Sigmoid colon (tissue), 4 donors: ENCODE results near the gene TMEM179.

ENCODE experiments used
- EP300 ChIP-seq, 4 donors: sonication (generic); formaldehyde crosslinking; IDR thresholded peaks; one replicate each; pipeline ENCODE4 v1.6.1; 2017; ENCODE audit warnings: antibody characterized with exemption in 4 of 4
- POLR2A ChIP-seq, 2 donors: fragments of 450-650 bp; IDR thresholded peaks; one replicate each; pipeline ENCODE4 v1.6.1; 2016; ENCODE audit warnings: antibody characterized with exemption in 2 of 2, mild to moderate bottlenecking in 2 of 2, moderate library complexity in 2 of 2
- POLR2AphosphoS5 ChIP-seq, 4 donors: sonication (generic); formaldehyde crosslinking; IDR thresholded peaks; one replicate each; pipeline ENCODE4 v1.6.1; 2017; ENCODE audit warnings: antibody characterized with exemption in 4 of 4
- TF ChIP-seq, protein P1 (sequence below), 4 experiments: fragments of 450-650 bp in 3 of 4; fragments of 200-600 bp in 1 of 4; IDR thresholded peaks; one replicate each; pipeline ENCODE4 v1.5.1; 2016 to 2019; ENCODE audit warnings: antibody characterized with exemption in 4 of 4, mild to moderate bottlenecking in 3 of 4, moderate library complexity in 2 of 4

- TF ChIP-seq, protein P1, sequence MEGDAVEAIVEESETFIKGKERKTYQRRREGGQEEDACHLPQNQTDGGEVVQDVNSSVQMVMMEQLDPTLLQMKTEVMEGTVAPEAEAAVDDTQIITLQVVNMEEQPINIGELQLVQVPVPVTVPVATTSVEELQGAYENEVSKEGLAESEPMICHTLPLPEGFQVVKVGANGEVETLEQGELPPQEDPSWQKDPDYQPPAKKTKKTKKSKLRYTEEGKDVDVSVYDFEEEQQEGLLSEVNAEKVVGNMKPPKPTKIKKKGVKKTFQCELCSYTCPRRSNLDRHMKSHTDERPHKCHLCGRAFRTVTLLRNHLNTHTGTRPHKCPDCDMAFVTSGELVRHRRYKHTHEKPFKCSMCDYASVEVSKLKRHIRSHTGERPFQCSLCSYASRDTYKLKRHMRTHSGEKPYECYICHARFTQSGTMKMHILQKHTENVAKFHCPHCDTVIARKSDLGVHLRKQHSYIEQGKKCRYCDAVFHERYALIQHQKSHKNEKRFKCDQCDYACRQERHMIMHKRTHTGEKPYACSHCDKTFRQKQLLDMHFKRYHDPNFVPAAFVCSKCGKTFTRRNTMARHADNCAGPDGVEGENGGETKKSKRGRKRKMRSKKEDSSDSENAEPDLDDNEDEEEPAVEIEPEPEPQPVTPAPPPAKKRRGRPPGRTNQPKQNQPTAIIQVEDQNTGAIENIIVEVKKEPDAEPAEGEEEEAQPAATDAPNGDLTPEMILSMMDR (IDR thresholded peaks at IDR 0.05), result no peak
- TF ChIP-seq EP300 (IDR thresholded peaks at IDR 0.05) (no peak), POLR2A (IDR thresholded peaks at IDR 0.05) (no peak), POLR2AphosphoS5 (IDR thresholded peaks at IDR 0.05) (no peak)
Observed at GRCh38 chr14:104578321-104578720, 26.3 kb downstream of the TMEM179 start.
